Anterior cingulate cortex (tissue), 58 donors: Measurements from ENCODE around the gene NCK1.

Experiments used
- DNase-seq, 58 donors: peaks; one replicate each; lab custom pipeline; 2025; lab: John Stamatoyannopoulos, UW

NCK1 gene

GRCh38 chr3:136861890-136862616 lies at the start of gene NCK1:
TSS of gene NCK1 (plus strand) at chr3:136862208. CDS start at chr3:136928002, 65,794 bp downstream.
- DNase-seq, result peak; percentile 70 to 99 (median 98)

DNA sequence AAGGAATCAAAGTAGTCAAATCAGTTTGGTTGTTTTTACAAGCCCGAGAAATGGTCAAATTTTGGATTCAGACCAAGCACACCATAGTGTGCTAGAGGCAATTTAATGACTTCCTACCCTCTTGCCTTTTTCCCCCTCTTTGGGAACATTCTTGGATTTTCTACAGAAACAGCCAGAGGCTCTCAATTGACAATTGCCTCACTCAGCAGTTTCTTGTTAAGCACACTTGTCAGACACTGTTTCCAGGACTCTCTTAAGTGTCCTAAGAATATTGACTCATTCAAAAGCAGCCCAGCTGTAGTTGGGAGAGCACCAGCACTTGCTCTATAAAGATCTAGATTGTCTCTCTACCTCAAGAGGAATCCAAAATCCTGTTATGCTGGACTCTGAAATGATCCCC lies 44.6 kb upstream of the NCK1 start:
- DNase-seq, result peak in 9 of 58 donors; percentile 2 to 44 (median 10)

GRCh38 chr3:136818191-136818768 lies 43.7 kb upstream of the NCK1 start:
- DNase-seq, result peak in 9 of 58 donors; percentile 5 to 54 (median 33)

DNA sequence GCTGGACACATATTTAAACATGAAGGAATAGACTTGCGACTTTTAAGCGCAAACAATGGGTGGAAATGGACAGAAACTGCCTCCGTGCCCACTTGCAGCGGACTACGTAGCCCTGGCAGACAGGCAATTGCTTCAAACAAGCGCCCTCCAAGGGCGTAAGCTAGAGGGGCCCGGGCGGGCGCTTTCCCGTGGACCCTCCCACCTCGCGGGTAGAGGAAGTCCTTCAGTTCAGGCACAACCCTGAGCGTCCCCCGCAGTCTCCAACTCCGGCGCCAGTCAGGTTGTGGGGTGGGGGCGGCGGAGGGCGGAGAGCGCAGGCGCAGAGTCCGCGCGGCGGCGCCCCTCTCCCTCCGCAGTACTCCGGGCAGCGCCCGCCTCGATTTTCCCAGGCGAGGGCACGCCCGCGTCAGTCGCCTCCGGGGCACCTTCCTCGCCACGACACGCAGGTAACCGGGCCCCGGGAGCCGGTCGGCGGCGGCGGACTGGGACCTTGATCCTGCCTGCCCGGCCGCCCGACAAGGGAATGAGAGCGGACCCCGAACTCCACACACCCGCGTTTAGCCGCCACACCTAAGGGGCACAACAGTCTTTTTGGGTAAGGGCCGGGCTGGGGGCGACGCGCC lies 43.1 kb upstream of the NCK1 start, which contains the start of gene SLC35G2:
TSS of gene SLC35G2 (plus strand) at position 358 of the 623 bp plus-strand sequence. CDS start 35,335 bp downstream, outside the sequence.
- DNase-seq, result peak in 56 of 58 donors; percentile 11 to 77 (median 53)

GRCh38 chr3:136819392-136819730 lies 42.6 kb upstream of the NCK1 start:
- DNase-seq, result peak in 22 of 58 donors; percentile 11 to 73 (median 39)

DNA sequence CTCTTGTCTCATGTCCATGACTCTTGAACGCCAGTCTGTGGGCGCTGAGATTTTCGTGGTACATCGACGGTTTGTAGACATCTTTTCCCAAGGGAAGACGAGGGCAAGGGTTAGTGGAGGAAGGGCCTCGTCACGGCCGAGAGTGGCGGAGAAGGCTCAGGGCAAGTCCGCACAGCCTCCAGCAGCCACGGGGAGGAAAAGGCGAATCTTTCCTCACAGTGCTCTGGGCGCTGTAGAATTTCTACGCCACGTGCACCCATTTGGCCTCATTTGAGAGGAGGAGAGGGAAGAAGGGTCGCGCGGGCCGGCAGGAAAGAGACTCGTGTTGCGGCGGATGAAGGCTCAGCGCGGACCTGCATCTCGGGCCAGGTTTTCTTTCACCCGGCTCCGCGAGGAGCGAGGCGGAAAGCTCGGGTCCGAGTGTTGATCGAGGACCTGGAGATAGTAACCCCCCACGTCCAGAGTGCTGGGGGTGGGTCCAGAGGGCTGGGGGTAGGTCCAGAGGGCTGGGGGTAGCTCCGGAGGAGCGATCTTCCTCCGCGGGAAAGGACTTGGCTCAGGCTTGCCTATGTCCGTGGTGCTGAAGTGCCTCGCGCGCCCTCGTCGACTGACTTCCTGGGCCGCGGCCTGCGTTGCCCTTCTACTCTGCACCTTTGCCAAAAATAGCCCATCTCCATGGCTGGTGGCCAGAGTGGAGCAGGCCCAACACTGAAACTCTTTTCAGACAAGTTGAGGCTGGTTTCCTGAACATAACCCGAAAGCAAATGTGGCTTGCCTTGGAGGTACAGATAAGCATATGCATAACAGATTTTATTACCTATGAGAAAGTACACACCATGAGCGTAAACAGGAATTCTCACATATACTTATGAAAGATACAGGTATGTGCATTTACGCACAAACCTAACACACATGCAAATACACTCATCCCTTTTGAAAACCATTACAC lies 42.0 kb upstream of the NCK1 start:
- peak in 29 of 58 donors; percentile 2 to 64 (median 32) for DNase-seq

DNA sequence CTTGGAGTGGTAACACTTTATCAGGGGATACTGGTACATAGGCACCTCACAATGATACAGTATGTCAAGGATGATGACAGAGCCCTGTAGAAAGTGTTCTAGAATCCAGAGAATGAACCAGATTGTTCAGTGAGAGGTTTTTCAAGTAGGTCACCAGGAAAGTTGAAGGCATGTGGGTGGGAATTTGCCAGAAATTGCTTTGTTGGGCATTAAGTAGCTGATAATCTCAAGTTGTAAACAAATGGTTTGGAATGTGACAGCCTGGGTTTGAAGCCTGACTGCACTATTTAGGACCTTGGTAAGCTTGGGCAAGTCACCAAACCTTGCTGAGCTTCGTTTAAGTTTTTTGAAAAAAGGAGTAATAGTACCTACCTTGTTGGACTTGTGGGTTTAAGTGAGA lies 30.5 kb upstream of the NCK1 start:
- no peak for DNase-seq

GRCh38 chr3:136835089-136835812 lies 26.8 kb upstream of the NCK1 start:
- no peak for DNase-seq

GRCh38 chr3:136835813-136836510 lies 26.0 kb upstream of the NCK1 start:
- no peak for DNase-seq

- no peak for DNase-seq
Observed at GRCh38 chr3:136836511-136837156, 25.4 kb upstream of the NCK1 start.

- no peak for DNase-seq
Observed at GRCh38 chr3:136838641-136839555, 23.1 kb upstream of the NCK1 start.

DNA sequence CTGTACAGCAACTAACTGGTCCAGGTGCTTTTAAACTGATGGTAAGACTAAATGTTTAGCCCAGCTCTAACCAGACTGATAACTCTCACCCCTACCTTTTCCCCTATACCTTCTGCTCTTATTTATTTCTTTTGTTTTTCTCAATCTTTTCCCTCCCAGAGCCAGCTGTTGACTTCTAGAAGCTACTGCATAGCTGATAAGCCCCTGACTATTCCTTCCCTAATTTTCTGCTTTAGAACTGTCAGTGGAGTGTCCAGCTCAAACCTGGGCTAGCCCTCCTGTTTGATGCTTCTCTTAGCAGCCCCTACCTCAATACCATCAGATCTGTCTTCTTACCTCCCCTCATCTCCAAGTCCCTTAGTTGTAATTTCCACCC lies 22.5 kb upstream of the NCK1 start:
- no peak for DNase-seq

- DNase-seq, result no peak
Observed at GRCh38 chr3:136840252-136840651, 21.8 kb upstream of the NCK1 start.

- no peak for DNase-seq
Observed at GRCh38 chr3:136842294-136842693, 19.7 kb upstream of the NCK1 start.

- no peak for DNase-seq
Observed at GRCh38 chr3:136844724-136845123, 17.3 kb upstream of the NCK1 start.

GRCh38 chr3:136852180-136852579 lies 9.8 kb upstream of the NCK1 start:
- DNase-seq, result no peak

DNA sequence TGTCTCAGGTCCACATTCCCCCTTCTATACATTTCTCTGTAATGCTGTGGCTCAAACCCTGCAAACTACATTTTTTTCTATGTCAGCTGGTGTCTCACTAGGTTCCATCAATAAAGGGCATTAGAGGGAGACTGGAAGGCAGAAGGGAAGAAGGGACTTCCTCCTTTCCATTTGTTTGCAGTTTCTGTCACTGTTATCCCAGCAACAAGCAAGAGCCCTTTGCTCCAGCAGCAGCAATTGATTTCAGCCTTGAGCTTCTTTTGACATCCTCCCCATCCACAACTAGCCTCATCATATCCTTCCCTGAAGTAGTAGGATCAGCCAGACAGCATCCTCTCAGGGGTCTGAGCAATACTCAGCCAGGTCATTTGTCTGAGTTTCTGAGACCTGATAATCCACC lies 5.3 kb upstream of the NCK1 start:
- DNase-seq, result no peak

DNA sequence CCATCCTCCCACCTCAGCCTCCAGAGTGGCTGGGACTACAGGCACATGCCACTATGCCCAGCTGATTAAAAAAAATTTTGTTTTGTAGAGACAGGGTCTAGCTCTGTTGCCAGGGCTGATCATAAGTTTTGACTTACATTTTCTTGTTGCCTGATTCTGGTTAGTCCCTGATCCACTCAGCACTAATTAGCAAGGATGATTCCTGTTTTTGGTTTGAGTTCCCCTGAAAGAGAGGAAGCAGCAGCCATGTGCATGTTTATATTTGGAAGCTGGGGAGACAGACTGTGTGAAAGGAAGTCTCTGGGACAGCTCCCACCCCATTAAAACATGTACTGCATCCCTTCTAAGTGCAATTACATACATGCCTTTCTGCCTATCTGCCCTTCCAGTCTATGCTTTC lies 3.6 kb upstream of the NCK1 start:
- peak in 1 of 58 donors; percentile 15 for DNase-seq
